Coronary artery (tissue), 2 donors: ENCODE results near the gene CHAT.
"Not testable (repeated sequence)": the region's sequence is repeated elsewhere in the genome, so short reads cannot be mapped to it uniquely, and the experiment has no call there.

Experiments
- DNase-seq: peaks from one replicate; pipeline ENCODE4 v3.0.0-alpha.2; 2017; ENCODE audit warnings: low spot score
- H3K27ac ChIP-seq, 2 donors: fragments of 200-600 bp; sonication (generic); one replicate each; pipeline ENCODE4 v1.5.1; 2016 to 2019
- H3K4me3 ChIP-seq: fragments of 200-600 bp; sonication (generic); 2 replicates; pipeline ENCODE4 v1.5.1; 2016; ENCODE audit warnings: mild to moderate bottlenecking, moderate library complexity
- TF ChIP-seq, protein P1 (sequence below): fragments of 200-600 bp; sonication (generic); IDR thresholded peaks from one replicate; pipeline ENCODE4 v1.5.1; 2019; ENCODE audit warnings: antibody characterized with exemption

Gene CHAT

DNA sequence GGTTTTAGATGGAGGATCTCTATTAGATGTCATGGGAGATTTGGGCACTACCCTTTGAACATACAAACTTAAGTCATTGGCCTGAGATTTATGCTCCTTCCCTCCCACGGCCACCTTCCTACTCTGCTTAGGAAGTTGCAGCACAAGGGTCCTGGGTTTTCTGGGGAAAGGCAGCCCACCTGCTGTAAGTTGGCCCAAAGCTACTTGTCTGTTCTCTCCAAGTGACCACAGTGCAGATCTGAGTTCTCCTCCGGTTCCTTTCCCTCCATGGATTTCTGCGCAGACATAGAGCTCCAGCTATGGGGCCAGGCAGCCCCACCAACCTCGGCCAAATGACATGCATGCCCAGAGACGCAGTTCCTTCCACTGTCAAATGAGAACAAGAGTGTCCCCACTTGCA lies 52.8 kb downstream of the CHAT start:
- TF ChIP-seq, protein P1, sequence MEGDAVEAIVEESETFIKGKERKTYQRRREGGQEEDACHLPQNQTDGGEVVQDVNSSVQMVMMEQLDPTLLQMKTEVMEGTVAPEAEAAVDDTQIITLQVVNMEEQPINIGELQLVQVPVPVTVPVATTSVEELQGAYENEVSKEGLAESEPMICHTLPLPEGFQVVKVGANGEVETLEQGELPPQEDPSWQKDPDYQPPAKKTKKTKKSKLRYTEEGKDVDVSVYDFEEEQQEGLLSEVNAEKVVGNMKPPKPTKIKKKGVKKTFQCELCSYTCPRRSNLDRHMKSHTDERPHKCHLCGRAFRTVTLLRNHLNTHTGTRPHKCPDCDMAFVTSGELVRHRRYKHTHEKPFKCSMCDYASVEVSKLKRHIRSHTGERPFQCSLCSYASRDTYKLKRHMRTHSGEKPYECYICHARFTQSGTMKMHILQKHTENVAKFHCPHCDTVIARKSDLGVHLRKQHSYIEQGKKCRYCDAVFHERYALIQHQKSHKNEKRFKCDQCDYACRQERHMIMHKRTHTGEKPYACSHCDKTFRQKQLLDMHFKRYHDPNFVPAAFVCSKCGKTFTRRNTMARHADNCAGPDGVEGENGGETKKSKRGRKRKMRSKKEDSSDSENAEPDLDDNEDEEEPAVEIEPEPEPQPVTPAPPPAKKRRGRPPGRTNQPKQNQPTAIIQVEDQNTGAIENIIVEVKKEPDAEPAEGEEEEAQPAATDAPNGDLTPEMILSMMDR: no peak
- H3K4me3 ChIP-seq: no peak overlapping the region
- no peak overlapping the region for H3K27ac ChIP-seq
- DNase-seq: peak; percentile 35

- DNase-seq: peak; percentile 3
- Histone ChIP-seq H3K4me3 (no peak overlapping the region), H3K27ac (no peak overlapping the region)
- TF ChIP-seq, protein P1: no peak
Measured at GRCh38 chr10:49667991-49668390, 54.2 kb downstream of the CHAT start.

GRCh38 chr10:49668684-49669083 lies 54.8 kb downstream of the CHAT start:
- Histone ChIP-seq H3K4me3 (no peak overlapping the region), H3K27ac (no peak overlapping the region)
- TF ChIP-seq, protein P1: no peak
- DNase-seq: peak; percentile 45

- Histone ChIP-seq H3K4me3 (no peak overlapping the region), H3K27ac (no peak overlapping the region)
- peak; percentile 29 for DNase-seq
- TF ChIP-seq, protein P1: no peak
Measured at GRCh38 chr10:49678827-49679479, 65.1 kb downstream of the CHAT start.

GRCh38 chr10:49679480-49679893 lies 65.7 kb downstream of the CHAT start, which contains the start of gene C10orf53:
TSS of gene C10orf53 (plus strand) at chr10:49679651. CDS start at chr10:49679698, 47 bp downstream.
- no peak within 1 kb of the TSS for H3K27ac ChIP-seq
- peak within 1 kb of the TSS; percentile 28 for H3K4me3 ChIP-seq
- TF ChIP-seq, protein P1: no peak
- peak; percentile 45 for DNase-seq

DNA sequence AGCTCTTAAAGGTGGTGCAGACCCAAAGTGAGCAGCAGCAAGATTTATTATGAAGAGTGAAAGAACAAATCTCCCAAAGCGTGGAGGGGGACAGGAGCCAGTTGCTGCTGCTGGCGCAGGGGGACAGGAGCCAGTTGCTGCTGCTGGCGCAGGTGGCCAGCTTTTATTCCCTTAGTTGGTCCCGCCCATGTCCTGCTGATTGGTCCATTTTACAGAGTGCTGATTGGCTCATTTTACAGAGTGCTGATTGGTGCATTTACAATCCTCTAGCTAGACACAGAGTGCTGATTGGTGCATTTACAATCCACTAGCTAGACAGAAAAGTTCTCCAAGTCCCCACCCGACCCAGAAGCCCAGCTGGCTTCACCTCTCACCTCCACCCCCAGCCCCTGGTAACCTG lies 68.6 kb downstream of the CHAT start:
- not testable (repeated sequence) for H3K4me3 ChIP-seq, DNase-seq, H3K27ac ChIP-seq

- H3K27ac ChIP-seq: no peak overlapping the region
- no peak overlapping the region for H3K4me3 ChIP-seq
- TF ChIP-seq, protein P1: no peak
- DNase-seq: no peak
Measured at GRCh38 chr10:49682879-49683278, 69.0 kb downstream of the CHAT start.
